LNCaP clone FGC (cell line): ENCODE data around the gene CRIP1.

Experiments
- DNase-seq: peaks from one replicate; pipeline ENCODE4 v3.0.0-alpha.2; 2011; ENCODE audit warnings: low read depth
- H3K4me3 ChIP-seq: 2 replicates; pipeline ENCODE4 v1.5.1; 2011; ENCODE audit warnings: mild to moderate bottlenecking, low read depth, low read length, control low read depth
- TF ChIP-seq, protein P1 (sequence below): IDR thresholded peaks from 2 replicates; pipeline ENCODE4 v1.5.1; 2012; ENCODE audit warnings: mild to moderate bottlenecking; ENCODE audit not compliant: control insufficient read depth, insufficient read depth; ENCODE audit errors: extremely low read depth

The CRIP1 gene

GRCh38 chr14:105487449-105487985, 831 bp downstream of the CRIP1 start:
- H3K4me3 ChIP-seq = no peak overlapping the region
- DNase-seq = no peak
- TF ChIP-seq, protein P1, sequence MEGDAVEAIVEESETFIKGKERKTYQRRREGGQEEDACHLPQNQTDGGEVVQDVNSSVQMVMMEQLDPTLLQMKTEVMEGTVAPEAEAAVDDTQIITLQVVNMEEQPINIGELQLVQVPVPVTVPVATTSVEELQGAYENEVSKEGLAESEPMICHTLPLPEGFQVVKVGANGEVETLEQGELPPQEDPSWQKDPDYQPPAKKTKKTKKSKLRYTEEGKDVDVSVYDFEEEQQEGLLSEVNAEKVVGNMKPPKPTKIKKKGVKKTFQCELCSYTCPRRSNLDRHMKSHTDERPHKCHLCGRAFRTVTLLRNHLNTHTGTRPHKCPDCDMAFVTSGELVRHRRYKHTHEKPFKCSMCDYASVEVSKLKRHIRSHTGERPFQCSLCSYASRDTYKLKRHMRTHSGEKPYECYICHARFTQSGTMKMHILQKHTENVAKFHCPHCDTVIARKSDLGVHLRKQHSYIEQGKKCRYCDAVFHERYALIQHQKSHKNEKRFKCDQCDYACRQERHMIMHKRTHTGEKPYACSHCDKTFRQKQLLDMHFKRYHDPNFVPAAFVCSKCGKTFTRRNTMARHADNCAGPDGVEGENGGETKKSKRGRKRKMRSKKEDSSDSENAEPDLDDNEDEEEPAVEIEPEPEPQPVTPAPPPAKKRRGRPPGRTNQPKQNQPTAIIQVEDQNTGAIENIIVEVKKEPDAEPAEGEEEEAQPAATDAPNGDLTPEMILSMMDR = no peak

- no peak for DNase-seq
- TF ChIP-seq, protein P1 = no peak
- H3K4me3 ChIP-seq = no peak overlapping the region
Measured at GRCh38 chr14:105487986-105488777, 1.5 kb downstream of the CRIP1 start.

DNA sequence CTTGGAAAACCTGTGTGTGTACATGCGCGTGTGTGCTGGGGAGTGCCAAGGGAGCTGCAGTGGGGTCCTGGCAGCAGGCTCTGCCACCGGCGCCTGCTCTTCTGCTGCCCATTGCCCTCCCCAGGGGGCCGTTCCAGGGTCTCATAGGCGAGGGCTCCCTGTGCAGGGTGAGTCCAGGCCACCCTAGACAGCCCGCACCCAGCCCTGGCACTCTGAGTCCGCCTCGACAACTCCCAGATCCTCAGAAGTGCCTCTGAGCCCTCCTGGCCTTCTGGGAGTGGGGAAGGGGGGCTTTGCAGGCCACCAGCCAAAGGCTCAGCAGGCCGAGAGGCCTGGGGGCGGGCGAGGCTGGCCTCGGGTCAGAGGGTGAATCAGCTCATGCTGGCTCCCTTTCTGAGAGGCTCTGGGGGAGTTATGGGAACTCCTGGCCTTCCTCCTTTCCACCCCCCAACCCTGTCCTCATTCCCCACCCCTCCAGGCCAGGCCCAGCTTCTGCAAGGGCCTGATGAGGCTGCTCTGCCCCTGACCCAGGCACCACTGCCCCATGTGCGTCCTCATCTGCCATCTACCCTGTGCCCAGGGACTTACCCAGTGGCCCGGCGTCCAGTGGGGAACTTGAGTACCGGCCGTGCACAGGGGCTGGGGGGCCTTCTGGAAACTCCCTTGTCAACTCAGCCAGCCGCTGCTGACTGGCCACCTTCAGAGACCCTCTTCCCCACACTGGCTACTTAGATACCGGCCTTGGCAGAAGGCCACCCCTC, 2.3 kb downstream of the CRIP1 start:
- peak overlapping the region; percentile 73 for H3K4me3 ChIP-seq
- TF ChIP-seq, protein P1 = no peak
- no peak for DNase-seq

DNA sequence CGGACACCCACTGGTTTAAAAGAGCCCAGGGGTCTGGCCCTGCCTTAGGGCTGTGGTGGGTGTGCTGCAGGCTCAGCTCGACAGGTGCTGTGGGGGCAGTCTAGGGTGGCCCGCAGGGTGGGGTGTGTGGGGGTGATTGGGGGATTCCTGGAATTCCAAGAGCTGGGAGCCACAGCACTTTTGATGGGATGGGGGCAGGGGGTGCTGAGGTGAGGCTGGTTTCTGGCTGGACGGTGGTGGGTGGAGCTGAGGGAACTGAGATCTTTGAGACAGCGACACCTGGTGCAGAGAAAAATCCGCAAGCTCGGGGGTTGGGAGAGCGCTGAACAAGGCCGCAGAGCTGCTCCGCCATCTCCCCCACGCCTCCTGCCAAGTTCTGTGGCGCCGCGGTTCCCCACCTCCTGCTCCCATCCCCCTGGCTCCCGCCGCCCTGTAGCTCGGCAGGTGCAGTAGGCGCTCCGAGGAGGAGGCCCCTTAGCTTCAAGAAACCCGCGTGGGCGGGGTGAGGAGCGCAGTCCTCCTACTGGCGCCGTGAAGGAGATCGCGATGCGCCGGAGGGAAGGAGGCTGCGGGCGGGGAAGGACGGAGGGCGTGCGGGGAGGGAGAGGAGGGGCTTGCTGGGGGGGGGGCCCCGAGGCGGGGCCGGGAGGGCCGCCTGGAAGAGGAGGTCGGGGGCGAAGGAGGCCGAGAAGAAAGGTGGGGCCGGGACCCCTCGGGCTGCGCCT, 3.0 kb downstream of the CRIP1 start:
- peak overlapping the region; percentile 73 for H3K4me3 ChIP-seq
- TF ChIP-seq, protein P1 = peak; percentile 76
- peak; percentile 74 for DNase-seq

- H3K4me3 ChIP-seq = peak overlapping the region; percentile 73
- TF ChIP-seq, protein P1 = no peak
- no peak for DNase-seq
Measured at GRCh38 chr14:105490267-105490571, 3.5 kb downstream of the CRIP1 start.

DNA sequence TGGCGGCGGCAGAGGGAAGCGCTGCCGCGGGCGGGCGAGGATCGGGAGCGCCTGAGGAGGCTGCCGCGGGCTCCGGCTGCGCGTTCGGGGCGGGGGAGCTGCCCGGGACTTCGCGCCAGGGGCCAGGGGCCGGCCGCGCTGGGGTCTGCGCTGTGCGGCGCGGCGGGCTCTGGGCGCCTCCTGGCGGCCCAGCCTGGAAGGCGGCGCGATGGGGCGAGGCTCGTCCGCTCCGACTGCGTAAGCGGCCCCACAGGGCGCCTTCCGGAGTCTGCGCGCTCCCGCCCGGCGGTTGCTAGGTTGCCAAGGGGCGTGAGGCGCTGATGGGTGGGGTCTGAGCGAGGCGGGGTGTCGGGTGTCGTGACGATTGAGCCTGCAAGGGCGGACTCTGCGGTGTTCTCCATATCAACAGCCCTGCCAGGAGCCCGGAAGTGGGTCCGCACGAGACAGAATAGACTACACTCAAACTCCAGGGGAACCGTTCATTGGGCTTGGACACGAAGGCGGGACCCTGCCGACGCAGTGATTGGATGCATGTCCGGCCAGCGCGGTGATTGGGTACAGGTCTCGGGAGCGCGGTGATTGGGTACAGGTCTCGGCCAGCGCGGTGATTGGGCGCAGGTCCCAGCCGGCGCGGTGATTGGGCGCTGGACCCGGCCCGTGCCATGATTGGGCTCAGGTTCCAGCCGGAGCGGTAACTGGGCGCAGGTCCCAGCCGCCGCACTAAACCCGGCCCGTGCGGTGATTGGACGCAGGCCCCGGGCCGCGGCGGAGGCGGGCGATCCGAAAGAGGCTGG, 4.1 kb downstream of the CRIP1 start, which contains the start of gene TEDC1:
TEDC1 (plus strand) TSS at position 675 of the 794 bp plus-strand sequence. CDS start 130 bp downstream, outside the sequence.
- peak; percentile 100 for DNase-seq
- TF ChIP-seq, protein P1 = peak; percentile 79
- peak within 1 kb of the TSS; percentile 73 for H3K4me3 ChIP-seq
